HG03064 (cell line): ENCODE measurements around the gene VAMP3.
A peak's percentile ranks its signal among the peaks of the same experiment; 100 is the strongest.

Source experiments
- ATAC-seq: cut with Tn5 transposase; IDR thresholded peaks from one replicate; pipeline ENCODE4 v1.9.1; 2021; ENCODE audit warnings: low read depth; ENCODE audit not compliant: unreplicated experiment

VAMP3 gene

GRCh38 chr1:7770997-7771822, at the start of gene VAMP3:
TSS of gene VAMP3 (plus strand) at chr1:7771296. CDS start at chr1:7771384, 88 bp downstream.
- peak; percentile 74 for ATAC-seq

- no peak for ATAC-seq
These were observed 49.0 kb upstream of the VAMP3 start for GRCh38 chr1:7721940-7722669.

GRCh38 chr1:7722670-7723012, 48.5 kb upstream of the VAMP3 start:
- no peak for ATAC-seq

GRCh38 chr1:7726623-7727022, 44.5 kb upstream of the VAMP3 start:
- ATAC-seq = no peak

GRCh38 chr1:7727809-7728471, 43.2 kb upstream of the VAMP3 start:
- ATAC-seq = no peak

- ATAC-seq = no peak
These were observed 41.3 kb upstream of the VAMP3 start for GRCh38 chr1:7729761-7730160.

- ATAC-seq = no peak
These were observed 38.8 kb upstream of the VAMP3 start for GRCh38 chr1:7732331-7732730.

GRCh38 chr1:7733276-7733675, 37.8 kb upstream of the VAMP3 start:
- ATAC-seq = no peak

- no peak for ATAC-seq
These were observed 33.1 kb upstream of the VAMP3 start for GRCh38 chr1:7738044-7738443.

- no peak for ATAC-seq
These were observed 27.8 kb upstream of the VAMP3 start for GRCh38 chr1:7743346-7743745.

- no peak for ATAC-seq
These were observed 26.2 kb upstream of the VAMP3 start for GRCh38 chr1:7744882-7745281.

- ATAC-seq = no peak
These were observed 25.3 kb upstream of the VAMP3 start for GRCh38 chr1:7745783-7746182.

GRCh38 chr1:7747605-7748004, 23.5 kb upstream of the VAMP3 start:
- ATAC-seq = no peak

GRCh38 chr1:7749126-7749525, 22.0 kb upstream of the VAMP3 start:
- ATAC-seq = no peak

- no peak for ATAC-seq
These were observed 19.9 kb upstream of the VAMP3 start for GRCh38 chr1:7751174-7751573.

GRCh38 chr1:7752512-7753417, 18.3 kb upstream of the VAMP3 start:
- ATAC-seq = no peak

GRCh38 chr1:7753641-7754040, 17.5 kb upstream of the VAMP3 start:
- ATAC-seq = no peak

GRCh38 chr1:7754234-7754633, 16.9 kb upstream of the VAMP3 start:
- ATAC-seq = no peak

GRCh38 chr1:7755448-7755847, 15.6 kb upstream of the VAMP3 start:
- ATAC-seq = no peak

GRCh38 chr1:7760245-7760644, 10.9 kb upstream of the VAMP3 start:
- ATAC-seq = no peak

- ATAC-seq = no peak
These were observed 10.0 kb upstream of the VAMP3 start for GRCh38 chr1:7761103-7761502.
